Upper lobe of left lung (tissue), 4 donors: Measurements from ENCODE around the gene MAB21L3.

Source experiments
- EP300 ChIP-seq, 4 donors: sonication (generic); formaldehyde crosslinking; IDR thresholded peaks; one replicate each; pipeline ENCODE4 v1.5.1; 2017; ENCODE audit warnings: antibody characterized with exemption in 4 of 4, control low read depth in 2 of 4
- POLR2A ChIP-seq, 4 donors: fragments of 450-650 bp; IDR thresholded peaks; one replicate each; pipeline ENCODE4 v1.5.1; 2016 to 2017; ENCODE audit warnings: antibody characterized with exemption in 4 of 4, mild to moderate bottlenecking in 2 of 4
- POLR2AphosphoS5 ChIP-seq, 2 donors: sonication (generic); formaldehyde crosslinking; IDR thresholded peaks; one replicate each; pipeline ENCODE4 v1.5.1; 2017; ENCODE audit warnings: antibody characterized with exemption in 2 of 2
- TF ChIP-seq, protein P1 (sequence below), 6 experiments: fragments of 450-650 bp in 4 of 6; fragments of 200-600 bp in 2 of 6; sonication (generic) in 2 of 6; IDR thresholded peaks; one replicate each; pipeline ENCODE4 v1.5.1; 2016 to 2019; ENCODE audit warnings: antibody characterized with exemption in 6 of 6

DNA sequence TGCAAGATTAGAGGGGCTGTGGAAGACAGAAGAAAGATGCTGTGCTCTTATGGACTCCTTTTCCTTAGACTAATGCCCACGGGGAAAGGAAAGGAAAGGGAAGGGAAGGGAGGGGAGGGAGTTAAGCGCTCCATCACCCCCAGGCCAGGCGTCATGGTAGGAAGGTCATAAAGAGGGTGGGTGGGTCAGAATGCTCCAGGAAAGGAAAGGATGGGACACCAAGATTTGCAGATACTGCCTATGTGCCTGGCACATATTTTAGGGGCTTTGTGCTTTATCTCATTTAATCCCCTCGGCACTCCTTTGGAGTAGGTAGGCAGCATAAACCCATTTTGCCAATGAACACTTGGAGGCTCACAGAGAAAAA, 41.4 kb downstream of the MAB21L3 start:
- TF ChIP-seq, protein P1, sequence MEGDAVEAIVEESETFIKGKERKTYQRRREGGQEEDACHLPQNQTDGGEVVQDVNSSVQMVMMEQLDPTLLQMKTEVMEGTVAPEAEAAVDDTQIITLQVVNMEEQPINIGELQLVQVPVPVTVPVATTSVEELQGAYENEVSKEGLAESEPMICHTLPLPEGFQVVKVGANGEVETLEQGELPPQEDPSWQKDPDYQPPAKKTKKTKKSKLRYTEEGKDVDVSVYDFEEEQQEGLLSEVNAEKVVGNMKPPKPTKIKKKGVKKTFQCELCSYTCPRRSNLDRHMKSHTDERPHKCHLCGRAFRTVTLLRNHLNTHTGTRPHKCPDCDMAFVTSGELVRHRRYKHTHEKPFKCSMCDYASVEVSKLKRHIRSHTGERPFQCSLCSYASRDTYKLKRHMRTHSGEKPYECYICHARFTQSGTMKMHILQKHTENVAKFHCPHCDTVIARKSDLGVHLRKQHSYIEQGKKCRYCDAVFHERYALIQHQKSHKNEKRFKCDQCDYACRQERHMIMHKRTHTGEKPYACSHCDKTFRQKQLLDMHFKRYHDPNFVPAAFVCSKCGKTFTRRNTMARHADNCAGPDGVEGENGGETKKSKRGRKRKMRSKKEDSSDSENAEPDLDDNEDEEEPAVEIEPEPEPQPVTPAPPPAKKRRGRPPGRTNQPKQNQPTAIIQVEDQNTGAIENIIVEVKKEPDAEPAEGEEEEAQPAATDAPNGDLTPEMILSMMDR (IDR thresholded peaks at IDR 0.05), result no peak
- TF ChIP-seq POLR2A (IDR thresholded peaks at IDR 0.05) (no peak), EP300 (IDR thresholded peaks at IDR 0.05) (no peak), POLR2AphosphoS5 (IDR thresholded peaks at IDR 0.05) (no peak)
